GM19372 (cell line): ENCODE measurements around the gene SLC4A9.
A peak's percentile ranks its signal among the peaks of the same experiment; 100 is the strongest.
"Not testable (repeated sequence)": the region's sequence is repeated elsewhere in the genome, so short reads cannot be mapped to it uniquely, and the experiment has no call there.

Experiments used
- ATAC-seq: cut with Tn5 transposase; IDR thresholded peaks from one replicate; pipeline ENCODE4 v1.9.1; 2021; ENCODE audit warnings: mild to moderate bottlenecking, low read depth, moderate library complexity; ENCODE audit not compliant: unreplicated experiment

Gene SLC4A9

GRCh38 chr5:140391732-140392131, 31.7 kb downstream of the SLC4A9 start:
- ATAC-seq = no peak

GRCh38 chr5:140393738-140394137, 33.7 kb downstream of the SLC4A9 start:
- ATAC-seq = no peak

GRCh38 chr5:140398379-140398811, 38.4 kb downstream of the SLC4A9 start:
- ATAC-seq = no peak

GRCh38 chr5:140399979-140400729, 40.2 kb downstream of the SLC4A9 start:
- ATAC-seq = peak; percentile 1

GRCh38 chr5:140400730-140401361, 40.9 kb downstream of the SLC4A9 start:
- peak; percentile 57 for ATAC-seq

GRCh38 chr5:140401362-140402257, 41.6 kb downstream of the SLC4A9 start, which contains the start of gene ANKHD1:
Gene ANKHD1, plus strand, starts transcription at chr5:140401833. Its CDS starts 135 bp downstream, at chr5:140401968.
- ATAC-seq = peak; percentile 77

- no peak for ATAC-seq
Measured at GRCh38 chr5:140402258-140403074, 42.5 kb downstream of the SLC4A9 start.

GRCh38 chr5:140403613-140404012, 43.6 kb downstream of the SLC4A9 start:
- no peak for ATAC-seq

- no peak for ATAC-seq
Measured at GRCh38 chr5:140408750-140409241, 48.8 kb downstream of the SLC4A9 start.

- ATAC-seq = no peak
Measured at GRCh38 chr5:140413230-140413629, 53.2 kb downstream of the SLC4A9 start.

- no peak for ATAC-seq
Measured at GRCh38 chr5:140417235-140417634, 57.2 kb downstream of the SLC4A9 start.

- no peak for ATAC-seq
Measured at GRCh38 chr5:140418862-140419520, 59.0 kb downstream of the SLC4A9 start.

GRCh38 chr5:140420226-140420570, 60.2 kb downstream of the SLC4A9 start:
- ATAC-seq = no peak

GRCh38 chr5:140420665-140421361, 60.8 kb downstream of the SLC4A9 start:
- no peak for ATAC-seq

- ATAC-seq = not testable (repeated sequence)
Measured at GRCh38 chr5:140421375-140421774, 61.4 kb downstream of the SLC4A9 start.

GRCh38 chr5:140423609-140424008, 63.6 kb downstream of the SLC4A9 start:
- no peak for ATAC-seq

- ATAC-seq = no peak
Measured at GRCh38 chr5:140424135-140424534, 64.1 kb downstream of the SLC4A9 start.
